HG03460 (cell line): Measurements from ENCODE around the gene DTNBP1.

Experiments used
- ATAC-seq: cut with Tn5 transposase; IDR thresholded peaks from one replicate; pipeline ENCODE4 v1.9.1; 2021; ENCODE audit not compliant: unreplicated experiment

The DTNBP1 gene

GRCh38 chr6:15536198-15536955 is 126.5 kb downstream of the DTNBP1 start:
- ATAC-seq = no peak

DNA sequence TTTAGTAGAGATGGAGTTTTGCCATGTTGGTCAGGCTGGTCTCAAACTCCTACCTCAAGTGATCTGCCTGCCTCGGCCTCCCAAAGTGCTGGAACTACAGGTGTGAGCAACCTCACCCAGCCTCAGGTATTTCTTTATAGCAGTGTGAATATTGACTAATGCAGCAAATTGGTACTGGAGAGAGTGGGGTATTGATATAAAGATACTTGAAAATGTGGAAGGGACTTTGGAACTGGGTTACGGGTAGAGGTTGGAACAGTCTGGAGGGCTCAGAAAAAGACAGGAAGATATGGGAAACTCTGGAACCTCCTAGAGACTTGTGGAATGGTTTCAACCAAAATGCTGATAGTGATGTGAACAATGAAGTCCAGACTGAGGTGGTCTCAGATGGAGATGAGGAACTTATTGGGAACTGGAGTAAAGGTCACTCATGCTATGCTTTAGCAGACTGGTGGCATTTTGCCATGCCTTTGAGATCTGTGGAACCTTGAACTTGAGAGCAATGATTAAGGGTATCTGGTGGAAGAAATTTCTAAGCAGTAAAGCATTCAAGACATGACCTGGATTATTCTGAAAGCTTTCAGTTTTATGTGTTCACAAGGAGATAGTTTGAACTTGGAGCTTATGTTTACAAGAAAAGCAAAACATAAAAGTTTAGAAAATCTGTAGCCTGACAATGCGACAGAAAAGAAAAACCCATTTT is 127.2 kb downstream of the DTNBP1 start:
- no peak for ATAC-seq

DNA sequence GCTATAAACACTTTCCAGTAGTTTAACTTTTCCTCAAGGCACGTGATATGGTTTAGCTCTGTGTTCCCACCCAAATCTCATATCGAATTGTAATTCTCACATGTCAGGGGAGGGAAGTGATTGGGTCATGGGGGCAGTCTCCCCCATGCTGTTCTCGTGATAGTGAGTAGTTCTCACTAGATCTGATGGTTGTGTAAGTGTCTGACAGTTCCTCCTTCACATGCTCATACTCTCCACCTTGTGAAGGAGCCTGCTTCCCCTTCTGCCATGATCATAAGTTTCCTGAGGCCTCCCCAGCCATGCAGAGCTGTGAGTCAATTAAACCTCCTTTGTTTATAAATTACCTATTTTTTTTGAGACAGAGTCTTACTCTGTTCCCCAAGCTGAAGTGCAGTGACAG is 127.9 kb downstream of the DTNBP1 start:
- no peak for ATAC-seq

- no peak for ATAC-seq
These were observed 129.3 kb downstream of the DTNBP1 start for GRCh38 chr6:15533379-15534026.

DNA sequence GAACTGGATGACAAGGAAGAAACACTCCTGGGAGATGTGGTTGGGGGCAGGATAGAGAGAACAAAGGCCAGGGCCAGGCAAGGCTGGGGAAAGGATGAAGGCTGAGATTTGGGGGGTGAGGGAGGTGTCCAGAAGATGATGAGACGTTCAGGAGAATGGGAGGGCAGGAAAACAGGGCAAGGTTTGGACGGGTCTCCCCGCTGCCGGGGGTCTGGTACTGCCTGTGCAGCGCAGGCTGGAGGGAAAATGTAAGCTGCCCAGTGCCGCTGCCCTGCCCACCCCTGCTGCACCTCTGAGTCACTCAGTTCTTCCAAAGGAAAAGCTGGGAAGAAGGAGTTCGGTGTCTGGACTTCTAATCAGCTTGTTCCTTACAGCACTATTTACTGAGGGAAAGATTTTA is 130.9 kb downstream of the DTNBP1 start:
- ATAC-seq = no peak

DNA sequence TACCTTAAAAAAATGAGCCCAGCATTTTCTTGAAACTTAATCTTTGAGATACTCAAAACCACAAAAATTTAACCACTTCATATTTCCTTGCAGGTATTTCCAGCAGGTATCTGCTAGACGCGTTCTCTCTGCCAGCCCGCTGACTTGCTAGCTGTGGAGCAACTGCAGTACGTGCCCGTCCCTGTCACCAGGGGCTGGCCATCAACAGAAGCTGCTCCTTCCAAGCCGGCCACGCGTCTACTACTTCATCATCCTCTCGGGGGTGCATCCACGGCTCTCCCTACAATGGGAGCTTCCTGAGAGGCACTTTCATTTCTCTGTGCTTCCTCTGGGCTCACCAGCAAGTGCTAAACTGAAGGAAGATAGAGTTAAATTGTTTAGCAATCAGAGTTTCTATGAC is 132.4 kb downstream of the DTNBP1 start:
- ATAC-seq = no peak

- ATAC-seq = no peak
These were observed 134.0 kb downstream of the DTNBP1 start for GRCh38 chr6:15528870-15529269.

DNA sequence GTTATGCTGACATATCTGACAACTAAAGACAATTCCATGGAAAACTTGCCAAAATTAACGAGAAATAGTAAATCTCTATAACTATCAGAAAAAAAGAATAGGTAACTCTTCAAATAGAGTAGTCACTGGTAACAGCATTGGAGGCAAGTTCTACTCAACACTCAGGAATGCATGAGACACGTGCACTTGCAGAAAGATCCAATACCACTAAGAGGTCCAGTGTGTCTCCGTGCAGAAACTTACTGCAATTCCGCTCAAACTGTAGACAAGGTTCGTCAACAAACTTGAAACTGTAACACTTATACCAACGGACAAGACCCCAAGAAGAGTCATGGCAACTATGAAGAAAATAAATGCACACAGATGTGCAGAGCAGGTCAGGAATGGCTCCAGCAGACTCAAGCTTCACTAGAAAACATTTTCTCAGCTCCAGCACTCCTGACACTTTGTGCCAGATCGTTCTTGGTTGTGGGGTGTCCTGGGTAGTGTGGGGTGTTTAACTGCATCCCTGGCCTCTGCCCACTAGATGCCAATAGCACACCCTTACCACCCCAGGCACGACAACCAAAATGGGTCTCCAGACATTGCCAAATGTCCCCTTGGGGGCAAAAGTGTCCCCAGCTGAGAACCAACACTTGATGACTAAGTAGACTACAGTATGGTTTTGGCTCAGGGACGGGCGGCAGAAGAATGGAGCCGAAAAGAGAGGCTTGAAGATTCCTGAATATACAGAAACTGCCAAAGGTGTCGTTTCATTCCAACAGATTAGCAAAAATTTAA is 134.8 kb downstream of the DTNBP1 start:
- no peak for ATAC-seq

DNA sequence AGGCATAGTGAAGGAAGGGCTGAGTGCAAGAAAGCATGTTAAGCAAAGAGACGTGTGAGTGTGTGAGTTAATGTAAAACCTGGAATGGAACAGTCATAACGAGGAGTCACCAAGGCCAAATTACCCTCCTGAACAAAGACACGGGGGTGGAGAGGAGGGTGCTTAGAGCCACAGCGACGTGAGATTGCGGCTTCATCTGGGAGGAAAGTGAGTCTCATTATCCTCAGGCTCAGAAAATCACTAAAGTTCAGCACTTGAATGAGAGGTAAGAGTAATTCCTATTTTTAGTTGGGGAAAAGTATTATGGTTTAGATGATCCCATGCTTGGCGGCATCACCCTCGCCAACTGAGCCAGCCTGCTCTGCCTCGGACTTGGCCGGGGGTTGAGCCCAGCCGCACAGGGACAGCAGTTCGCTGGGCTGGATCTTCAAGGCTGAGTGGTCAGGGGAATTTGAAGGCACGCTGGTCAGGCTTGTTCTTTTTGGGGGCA is 136.6 kb downstream of the DTNBP1 start:
- no peak for ATAC-seq

DNA sequence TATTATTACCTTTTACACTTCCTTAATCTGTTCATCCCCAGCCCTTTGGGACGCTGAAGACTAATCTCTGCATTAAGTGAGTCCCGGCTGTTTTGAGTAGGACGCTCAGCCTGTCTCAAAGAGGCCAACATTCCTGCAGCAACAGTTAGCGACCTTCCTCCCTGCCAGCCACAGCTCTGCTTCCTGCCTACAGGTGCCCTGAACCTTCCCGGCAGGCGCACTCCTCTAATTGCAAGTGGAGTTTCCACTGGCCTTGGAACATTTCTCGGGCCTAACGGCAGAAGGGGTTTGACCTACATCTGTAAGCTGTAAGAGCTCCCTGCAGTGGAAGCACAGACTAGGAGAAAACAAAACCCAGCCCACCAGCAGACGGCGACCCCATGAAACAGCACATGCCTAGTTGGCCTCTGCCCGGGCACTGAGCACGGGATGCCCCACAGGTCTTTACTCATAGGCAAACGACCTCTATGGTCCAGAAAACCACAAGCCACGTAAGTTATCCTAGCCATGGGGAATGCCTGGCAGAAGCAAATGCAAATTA is 137.9 kb downstream of the DTNBP1 start:
- no peak for ATAC-seq

- no peak for ATAC-seq
These were observed 138.9 kb downstream of the DTNBP1 start for GRCh38 chr6:15523679-15524630.

GRCh38 chr6:15522856-15523529 is 139.8 kb downstream of the DTNBP1 start:
- ATAC-seq = no peak

DNA sequence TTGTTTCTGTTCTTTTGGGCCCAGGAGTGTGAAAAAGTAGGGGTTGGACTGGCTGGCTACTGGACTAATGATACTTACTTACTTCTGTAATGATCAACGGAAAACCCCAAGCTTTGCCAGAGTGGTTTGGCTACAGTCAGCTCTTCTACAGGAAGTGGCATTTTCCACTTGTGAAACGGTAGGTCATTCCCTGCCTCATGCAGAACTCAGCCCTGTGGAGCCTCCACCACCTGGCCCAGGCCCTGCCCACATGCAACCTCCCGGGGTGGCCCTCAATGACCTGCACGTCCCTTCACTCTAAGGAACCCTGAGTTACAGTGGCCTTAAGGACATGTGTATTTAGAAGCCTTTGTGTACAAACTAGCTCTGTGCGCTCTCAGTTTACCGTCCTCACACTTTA is 140.4 kb downstream of the DTNBP1 start:
- ATAC-seq = no peak

DNA sequence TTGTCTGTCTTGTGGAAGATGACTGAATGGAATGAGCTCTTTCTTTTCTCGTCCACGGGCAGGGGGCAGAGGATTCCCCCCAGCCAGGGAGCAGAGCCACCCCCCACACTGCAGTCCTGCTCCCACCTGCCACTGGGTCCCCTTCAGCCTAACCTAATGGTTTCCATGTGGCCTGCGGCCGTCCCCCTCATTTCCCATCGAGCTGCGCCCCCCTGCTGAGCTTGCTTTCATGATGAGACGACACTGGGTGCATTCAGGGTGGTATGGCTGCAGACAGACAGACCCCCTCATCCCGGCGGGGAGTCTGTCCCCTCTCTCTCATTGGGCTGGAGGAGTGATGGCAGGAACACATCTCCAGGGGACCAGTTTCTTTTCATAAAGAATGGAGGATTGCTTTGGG is 140.8 kb downstream of the DTNBP1 start:
- no peak for ATAC-seq

- no peak for ATAC-seq
These were observed 141.2 kb downstream of the DTNBP1 start for GRCh38 chr6:15521582-15521981.

- ATAC-seq = no peak
These were observed 142.1 kb downstream of the DTNBP1 start for GRCh38 chr6:15520626-15521203.

GRCh38 chr6:15519681-15520080 is 143.1 kb downstream of the DTNBP1 start:
- no peak for ATAC-seq

DNA sequence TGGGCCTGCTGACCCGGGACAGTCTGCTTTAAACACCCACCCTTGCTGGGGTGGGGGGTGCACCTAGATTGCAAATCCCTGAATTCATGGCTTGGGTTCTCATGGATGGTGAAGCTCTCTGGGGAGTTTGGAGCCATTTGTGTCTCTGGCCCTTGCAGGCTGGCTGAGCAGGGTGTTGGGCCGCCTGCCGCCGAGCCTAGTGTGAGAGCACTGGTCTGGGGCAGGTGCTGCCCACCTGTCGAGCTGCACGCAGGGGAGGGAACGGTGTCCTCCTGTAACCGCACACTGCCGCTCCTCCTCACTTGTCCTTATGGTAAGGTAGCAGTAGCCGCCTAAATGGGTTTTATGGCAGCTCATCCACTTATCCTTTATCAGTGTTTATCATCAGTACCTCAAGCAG is 143.9 kb downstream of the DTNBP1 start:
- ATAC-seq = no peak

- no peak for ATAC-seq
These were observed 144.8 kb downstream of the DTNBP1 start for GRCh38 chr6:15518057-15518456.
